Measurements from ENCODE around the gene FAM50A. TPM values are rescaled to one million over a fixed set of nuclear protein-coding genes. Genes with fewer than 3 reads are reported as not detected.
"Not testable (repeated sequence)": the region's sequence is repeated elsewhere in the genome, so short reads cannot be mapped to it uniquely, and the experiment has no call there.

Gene FAM50A, protein sequence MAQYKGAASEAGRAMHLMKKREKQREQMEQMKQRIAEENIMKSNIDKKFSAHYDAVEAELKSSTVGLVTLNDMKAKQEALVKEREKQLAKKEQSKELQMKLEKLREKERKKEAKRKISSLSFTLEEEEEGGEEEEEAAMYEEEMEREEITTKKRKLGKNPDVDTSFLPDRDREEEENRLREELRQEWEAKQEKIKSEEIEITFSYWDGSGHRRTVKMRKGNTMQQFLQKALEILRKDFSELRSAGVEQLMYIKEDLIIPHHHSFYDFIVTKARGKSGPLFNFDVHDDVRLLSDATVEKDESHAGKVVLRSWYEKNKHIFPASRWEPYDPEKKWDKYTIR
- polyA plus RNA-seq, result 10 to 100 TPM; 37.5 to 46.6 TPM

DNA sequence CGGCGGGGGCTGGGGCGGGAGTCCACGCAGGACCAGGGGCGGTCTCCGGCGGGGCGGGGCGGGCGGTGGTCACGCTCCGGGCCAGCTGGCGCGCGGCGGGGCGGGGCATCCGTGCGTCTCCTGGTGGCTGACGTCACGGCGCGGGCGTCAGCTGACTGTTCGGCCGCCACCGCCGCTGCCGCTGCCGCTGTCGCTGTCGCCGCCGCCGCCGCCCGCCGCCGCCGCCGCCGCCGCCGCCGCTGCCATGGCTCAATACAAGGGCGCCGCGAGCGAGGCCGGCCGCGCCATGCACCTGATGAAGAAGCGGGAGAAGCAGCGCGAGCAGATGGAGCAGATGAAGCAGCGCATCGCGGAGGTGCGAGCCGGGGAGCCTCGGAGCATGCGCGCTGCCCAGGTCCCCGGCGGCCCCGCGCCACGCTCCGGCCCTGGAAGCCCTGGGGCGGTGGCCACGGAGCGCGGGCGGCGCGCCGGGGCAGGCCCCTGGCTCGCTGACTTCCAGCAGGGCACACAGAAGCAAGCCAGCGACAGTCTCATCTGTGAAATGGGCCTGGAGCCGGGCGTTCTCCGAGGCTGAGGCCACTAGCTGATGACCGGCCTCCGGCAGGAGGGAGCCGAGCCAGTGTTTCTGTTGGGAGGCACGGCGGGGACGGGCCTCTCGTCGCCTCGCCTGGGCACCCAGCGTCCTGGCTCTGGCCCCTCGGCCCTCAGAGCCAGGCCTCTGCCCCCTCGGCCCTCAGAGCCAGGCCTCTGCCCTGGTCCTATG is at the start of gene FAM50A:
FAM50A (plus strand) TSS at position 150 of the 763 bp plus-strand sequence; CDS start at position 245, 95 bp downstream.
- H3K4me3 ChIP-seq (ENCODE audit: low read depth in 1 of 2, low read length in 2 of 2), result peak within 1 kb of the TSS; percentile 42 to 66
- H3K4me1 ChIP-seq (ENCODE audit: control insufficient read depth in 2 of 2, insufficient read depth in 2 of 2, low read length in 1 of 2), result peaks cover 7 to 8% of the 10 kb centered on the region in 2 donors
- H3K27me3 ChIP-seq (ENCODE audit: control insufficient read depth in 1 of 2, insufficient read depth in 2 of 2, low read length in 2 of 2), result no peaks in the 10 kb centered on the region
- no peaks in the 10 kb centered on the region for H3K9me3 ChIP-seq (ENCODE audit: control insufficient read depth in 2 of 2, insufficient read depth in 1 of 2, low read depth in 1 of 2, low read length in 1 of 2)
- peaks cover 0 to 20% of the 10 kb centered on the region in 2 donors for H3K36me3 ChIP-seq (ENCODE audit: control insufficient read depth in 2 of 2, insufficient read depth in 2 of 2, low read length in 1 of 2)
- 1 to 27% methylated on average over 34 to 94 of the region's 94 CpGs for WGBS, 2 donors
- peak within 1 kb of the TSS; percentile 78 to 89 for H3K27ac ChIP-seq (ENCODE audit: low read depth in 2 of 2, low read length in 1 of 2)

DNA sequence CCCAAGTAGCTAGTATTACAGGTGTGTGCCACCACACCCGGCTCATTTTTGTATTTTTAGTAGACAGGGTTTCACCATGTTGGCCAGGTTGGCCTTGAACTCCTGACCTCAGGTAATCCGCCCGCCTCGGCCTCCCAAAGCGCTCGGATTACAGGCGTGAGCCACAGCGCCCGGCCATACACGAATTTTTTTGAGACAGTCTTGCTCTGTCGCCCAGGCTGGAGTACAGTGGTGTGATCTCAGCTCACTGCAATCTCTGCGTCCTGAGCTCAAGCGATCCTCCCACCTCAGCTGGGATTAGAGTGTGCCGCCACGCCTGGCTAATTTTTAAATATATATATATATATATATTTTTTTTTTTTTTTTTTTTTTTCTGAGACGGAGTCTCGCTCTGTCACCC is 47.6 kb upstream of the FAM50A start:
- H3K27ac ChIP-seq (ENCODE audit: low read depth in 2 of 2, low read length in 1 of 2); H3K4me1 ChIP-seq (ENCODE audit: control insufficient read depth in 2 of 2, insufficient read depth in 2 of 2, low read length in 1 of 2); H3K9me3 ChIP-seq (ENCODE audit: control insufficient read depth in 2 of 2, insufficient read depth in 1 of 2, low read depth in 1 of 2, low read length in 1 of 2); H3K4me3 ChIP-seq (ENCODE audit: low read depth in 1 of 2, low read length in 2 of 2); H3K27me3 ChIP-seq (ENCODE audit: control insufficient read depth in 1 of 2, insufficient read depth in 2 of 2, low read length in 2 of 2): not testable (repeated sequence)
- peaks cover 0 to 12% of the 10 kb centered on the region in 2 donors for H3K36me3 ChIP-seq (ENCODE audit: control insufficient read depth in 2 of 2, insufficient read depth in 2 of 2, low read length in 1 of 2)
- 87 to 88% methylated on average over 15 to 17 of the region's 17 CpGs for WGBS, 2 donors

DNA sequence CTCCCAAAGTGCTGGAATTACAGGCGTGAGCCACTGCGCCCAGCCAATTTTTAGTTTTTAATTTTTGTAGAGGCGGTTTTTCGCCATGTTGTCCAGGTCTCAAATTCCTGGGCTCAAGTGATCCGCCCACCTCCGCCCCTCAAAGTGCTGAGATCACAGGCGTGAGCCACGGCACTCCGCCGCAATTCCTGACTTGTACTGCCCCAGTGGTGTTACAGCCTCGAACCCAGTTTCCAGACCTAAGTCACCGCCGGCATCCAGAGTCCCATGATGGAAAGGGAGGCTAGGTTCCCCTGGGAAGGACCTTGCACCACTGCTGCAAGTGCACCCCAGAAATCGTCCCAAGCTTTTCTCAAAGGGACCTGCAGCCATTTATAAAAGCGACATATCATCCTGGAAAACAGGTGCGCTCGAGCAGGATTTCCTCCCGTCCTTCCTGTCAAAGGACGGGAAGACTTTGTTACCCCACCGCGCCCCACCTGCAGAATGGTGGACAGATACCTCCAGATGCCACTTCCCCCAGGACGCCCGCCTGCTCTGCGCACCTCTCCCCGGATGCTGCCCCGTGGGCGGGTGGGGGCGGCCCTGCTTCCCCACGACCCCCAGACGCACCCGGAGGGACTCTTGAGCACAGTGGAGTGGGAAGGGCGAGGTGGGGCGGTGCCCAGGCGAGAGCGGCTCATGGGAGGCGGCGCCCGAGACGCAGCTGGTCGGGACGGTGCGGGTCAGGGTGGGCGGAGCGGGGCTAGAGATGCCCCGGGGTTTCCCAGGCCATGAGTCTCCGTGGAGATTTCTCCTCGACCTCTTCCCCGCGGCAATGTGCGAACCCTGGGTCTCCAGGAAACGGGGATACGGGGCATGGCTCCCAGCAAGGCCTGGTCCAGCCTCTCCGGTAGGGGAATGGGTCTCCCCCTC is 46.7 kb upstream of the FAM50A start:
- Histone ChIP-seq H3K9me3 (ENCODE audit: control insufficient read depth in 2 of 2, insufficient read depth in 1 of 2, low read depth in 1 of 2, low read length in 1 of 2) (peaks cover 0 to 3% of the 10 kb centered on the region in 2 donors), H3K27me3 (ENCODE audit: control insufficient read depth in 1 of 2, insufficient read depth in 2 of 2, low read length in 2 of 2) (no peaks in the 10 kb centered on the region), H3K27ac (ENCODE audit: low read depth in 2 of 2, low read length in 1 of 2) (peak overlapping the region; percentile 96 to 99), H3K4me1 (ENCODE audit: control insufficient read depth in 2 of 2, insufficient read depth in 2 of 2, low read length in 1 of 2) (peaks cover 0 to 6% of the 10 kb centered on the region in 2 donors), H3K36me3 (ENCODE audit: control insufficient read depth in 2 of 2, insufficient read depth in 2 of 2, low read length in 1 of 2) (peaks cover 0 to 12% of the 10 kb centered on the region in 2 donors), H3K4me3 (ENCODE audit: low read depth in 1 of 2, low read length in 2 of 2) (peak overlapping the region; percentile 41 to 82)
- WGBS, 2 donors, result 3 to 28% methylated on average over 53 of the region's 53 CpGs

DNA sequence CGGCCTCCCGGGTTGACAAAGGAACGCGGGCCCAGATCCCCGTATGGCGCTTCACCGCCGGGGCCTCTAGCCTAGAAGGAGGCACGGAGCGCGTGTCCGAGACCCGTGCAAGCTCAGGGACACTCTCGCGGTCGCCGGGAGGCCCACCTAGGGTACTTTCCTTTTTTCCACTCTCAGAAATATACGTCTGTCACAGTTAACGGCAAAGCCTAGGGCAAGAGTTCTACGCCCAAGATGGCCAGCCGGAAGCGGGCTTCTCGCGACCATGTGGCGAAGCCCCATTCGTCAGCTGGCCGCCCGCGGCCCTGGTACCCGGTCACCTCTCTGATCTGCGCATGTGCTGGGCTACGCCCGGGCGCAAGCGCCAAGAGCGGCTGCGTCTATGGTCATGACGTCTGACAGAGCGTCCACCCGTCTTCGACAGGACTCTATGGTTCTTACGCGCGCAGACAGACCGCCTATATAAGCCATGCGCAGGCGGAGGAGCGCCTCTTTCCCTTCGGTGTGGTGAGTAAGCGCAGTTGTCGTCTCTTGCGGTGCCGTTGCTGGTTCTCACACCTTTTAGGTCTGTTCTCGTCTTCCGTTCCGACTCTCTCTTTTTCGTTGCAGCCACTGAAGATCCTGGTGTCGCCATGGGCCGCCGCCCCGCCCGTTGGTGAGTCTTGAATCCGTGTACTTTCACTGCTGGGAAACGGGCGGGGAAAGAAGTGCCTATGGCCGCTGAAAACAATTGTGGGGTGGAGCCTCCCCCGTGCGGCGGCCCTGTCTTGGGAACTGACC is 45.9 kb upstream of the FAM50A start, which contains the start of gene RPL10:
RPL10 (plus strand) TSS at position 490 of the 780 bp plus-strand sequence; CDS start at position 633, 143 bp downstream.
- Histone ChIP-seq H3K27me3 (ENCODE audit: control insufficient read depth in 1 of 2, insufficient read depth in 2 of 2, low read length in 2 of 2) (no peaks in the 10 kb centered on the region), H3K36me3 (ENCODE audit: control insufficient read depth in 2 of 2, insufficient read depth in 2 of 2, low read length in 1 of 2) (peaks cover 0 to 15% of the 10 kb centered on the region in 2 donors), H3K4me3 (ENCODE audit: low read depth in 1 of 2, low read length in 2 of 2) (peak within 1 kb of the TSS; percentile 54 to 82), H3K9me3 (ENCODE audit: control insufficient read depth in 2 of 2, insufficient read depth in 1 of 2, low read depth in 1 of 2, low read length in 1 of 2) (peaks cover 0 to 3% of the 10 kb centered on the region in 2 donors), H3K27ac (ENCODE audit: low read depth in 2 of 2, low read length in 1 of 2) (peak within 1 kb of the TSS; percentile 96 to 99), H3K4me1 (ENCODE audit: control insufficient read depth in 2 of 2, insufficient read depth in 2 of 2, low read length in 1 of 2) (peaks cover 4 to 6% of the 10 kb centered on the region in 2 donors)
- WGBS, 2 donors, result 0 to 32% methylated on average over 69 of the region's 69 CpGs

DNA sequence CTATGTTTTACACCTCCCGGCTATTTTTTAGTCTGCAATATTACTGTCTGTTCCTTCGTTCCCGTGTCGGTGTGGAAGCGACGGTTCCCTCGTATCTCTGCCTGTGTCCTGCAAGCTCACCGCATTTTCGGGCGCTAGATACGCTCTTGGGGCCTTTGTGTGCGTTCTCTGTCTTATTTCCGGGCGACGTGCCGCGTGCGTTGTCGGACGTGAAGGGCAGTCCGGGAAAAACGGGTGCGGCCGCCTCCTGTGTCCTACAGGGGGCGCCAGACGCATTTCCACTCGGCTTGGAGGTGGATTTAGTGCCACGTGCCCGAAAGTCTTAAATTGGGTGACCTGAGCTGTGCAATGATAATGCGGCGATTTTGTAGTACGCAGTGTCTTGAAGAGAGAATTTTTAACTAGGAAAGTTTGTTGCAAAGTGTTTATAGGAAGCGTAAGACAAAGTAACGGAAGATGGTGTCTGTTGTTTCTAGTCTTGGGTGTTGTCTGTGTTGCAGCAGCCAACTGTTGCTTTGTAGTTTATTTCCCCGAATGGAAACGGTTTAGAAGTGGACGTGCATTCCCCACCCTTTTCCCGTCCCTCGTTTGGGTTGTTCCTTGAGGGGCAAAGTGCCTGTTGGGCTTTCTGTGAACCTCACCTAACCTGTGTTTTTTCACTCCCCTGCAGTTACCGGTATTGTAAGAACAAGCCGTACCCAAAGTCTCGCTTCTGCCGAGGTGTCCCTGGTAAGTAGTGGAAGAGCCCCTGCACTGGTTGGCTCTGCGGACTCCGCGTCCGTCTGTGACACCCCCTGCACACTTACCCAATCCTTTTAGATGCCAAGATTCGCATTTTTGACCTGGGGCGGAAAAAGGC is 45.0 kb upstream of the FAM50A start:
- peak overlapping the region; percentile 96 to 99 for H3K27ac ChIP-seq (ENCODE audit: low read depth in 2 of 2, low read length in 1 of 2)
- no peaks in the 10 kb centered on the region for H3K27me3 ChIP-seq (ENCODE audit: control insufficient read depth in 1 of 2, insufficient read depth in 2 of 2, low read length in 2 of 2)
- peaks cover 4 to 6% of the 10 kb centered on the region in 2 donors for H3K4me1 ChIP-seq (ENCODE audit: control insufficient read depth in 2 of 2, insufficient read depth in 2 of 2, low read length in 1 of 2)
- peaks cover 0 to 3% of the 10 kb centered on the region in 2 donors for H3K9me3 ChIP-seq (ENCODE audit: control insufficient read depth in 2 of 2, insufficient read depth in 1 of 2, low read depth in 1 of 2, low read length in 1 of 2)
- 1 to 24% methylated on average over 49 of the region's 49 CpGs for WGBS, 2 donors
- peaks cover 0 to 15% of the 10 kb centered on the region in 2 donors for H3K36me3 ChIP-seq (ENCODE audit: control insufficient read depth in 2 of 2, insufficient read depth in 2 of 2, low read length in 1 of 2)
- peak overlapping the region; percentile 54 to 82 for H3K4me3 ChIP-seq (ENCODE audit: low read depth in 1 of 2, low read length in 2 of 2)

DNA sequence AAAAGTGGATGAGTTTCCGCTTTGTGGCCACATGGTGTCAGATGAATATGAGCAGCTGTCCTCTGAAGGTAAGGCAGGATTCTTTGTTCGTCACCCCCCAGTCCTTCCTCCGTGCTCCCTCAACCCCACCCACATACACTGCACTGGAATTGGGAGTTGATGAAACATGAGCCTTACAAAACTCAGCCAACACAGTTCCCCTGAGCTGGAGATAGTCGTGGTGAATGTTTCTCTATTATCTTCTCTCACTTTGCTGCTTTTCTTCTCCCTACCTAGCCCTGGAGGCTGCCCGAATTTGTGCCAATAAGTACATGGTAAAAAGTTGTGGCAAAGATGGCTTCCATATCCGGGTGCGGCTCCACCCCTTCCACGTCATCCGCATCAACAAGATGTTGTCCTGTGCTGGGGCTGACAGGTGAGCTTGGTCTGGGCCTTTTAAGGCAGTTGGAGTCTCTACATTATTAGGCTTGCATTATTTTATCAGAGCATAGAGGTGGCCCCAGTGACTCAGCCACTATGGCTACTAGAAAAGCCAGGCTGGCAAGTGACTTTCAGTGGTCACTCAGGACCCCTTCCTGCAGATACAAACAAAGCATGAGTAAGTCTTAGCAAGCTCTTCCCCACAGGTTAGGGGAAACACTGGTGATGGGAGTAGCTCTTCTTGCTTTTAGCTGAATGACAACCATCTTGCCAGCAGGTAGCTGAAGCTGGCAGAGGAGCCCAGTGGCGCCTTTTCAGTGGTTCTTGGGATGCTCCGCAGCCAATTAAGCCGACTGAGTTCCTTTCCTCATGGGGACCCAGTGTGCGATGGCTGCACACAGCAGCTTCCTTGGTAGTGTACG is 44.2 kb upstream of the FAM50A start:
- 30 to 52% methylated on average over 14 of the region's 14 CpGs for WGBS, 2 donors
- peak overlapping the region; percentile 54 to 82 for H3K4me3 ChIP-seq (ENCODE audit: low read depth in 1 of 2, low read length in 2 of 2)

DNA sequence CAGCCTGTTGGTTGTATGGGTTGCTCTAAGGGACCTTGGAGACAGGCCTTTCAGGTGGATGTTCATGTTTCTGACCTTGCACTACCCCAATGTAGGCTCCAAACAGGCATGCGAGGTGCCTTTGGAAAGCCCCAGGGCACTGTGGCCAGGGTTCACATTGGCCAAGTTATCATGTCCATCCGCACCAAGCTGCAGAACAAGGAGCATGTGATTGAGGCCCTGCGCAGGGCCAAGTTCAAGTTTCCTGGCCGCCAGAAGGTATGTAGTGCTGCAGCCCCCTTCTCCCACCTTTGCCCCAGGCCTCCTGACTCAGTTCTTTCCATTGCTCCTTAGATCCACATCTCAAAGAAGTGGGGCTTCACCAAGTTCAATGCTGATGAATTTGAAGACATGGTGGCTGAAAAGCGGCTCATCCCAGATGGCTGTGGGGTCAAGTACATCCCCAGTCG is 43.5 kb upstream of the FAM50A start:
- H3K27me3 ChIP-seq (ENCODE audit: control insufficient read depth in 1 of 2, insufficient read depth in 2 of 2, low read length in 2 of 2); H3K4me1 ChIP-seq (ENCODE audit: control insufficient read depth in 2 of 2, insufficient read depth in 2 of 2, low read length in 1 of 2); H3K4me3 ChIP-seq (ENCODE audit: low read depth in 1 of 2, low read length in 2 of 2); H3K9me3 ChIP-seq (ENCODE audit: control insufficient read depth in 2 of 2, insufficient read depth in 1 of 2, low read depth in 1 of 2, low read length in 1 of 2): not testable (repeated sequence)
- Histone ChIP-seq H3K36me3 (ENCODE audit: control insufficient read depth in 2 of 2, insufficient read depth in 2 of 2, low read length in 1 of 2) (peaks cover 0 to 15% of the 10 kb centered on the region in 2 donors), H3K27ac (ENCODE audit: low read depth in 2 of 2, low read length in 1 of 2) (peak overlapping the region; percentile 54 to 96)
- WGBS, 2 donors, result 58 to 68% methylated on average over 3 to 6 of the region's 6 CpGs

More for the DNA sequence above, 44.2 kb upstream of the FAM50A start:
- Histone ChIP-seq H3K27ac (ENCODE audit: low read depth in 2 of 2, low read length in 1 of 2) (peak overlapping the region; percentile 96 to 99), H3K4me1 (ENCODE audit: control insufficient read depth in 2 of 2, insufficient read depth in 2 of 2, low read length in 1 of 2) (peaks cover 4 to 6% of the 10 kb centered on the region in 2 donors), H3K9me3 (ENCODE audit: control insufficient read depth in 2 of 2, insufficient read depth in 1 of 2, low read depth in 1 of 2, low read length in 1 of 2) (peaks cover 0 to 3% of the 10 kb centered on the region in 2 donors), H3K36me3 (ENCODE audit: control insufficient read depth in 2 of 2, insufficient read depth in 2 of 2, low read length in 1 of 2) (peaks cover 0 to 15% of the 10 kb centered on the region in 2 donors), H3K27me3 (ENCODE audit: control insufficient read depth in 1 of 2, insufficient read depth in 2 of 2, low read length in 2 of 2) (no peaks in the 10 kb centered on the region)
